GM10248 (cell line): ENCODE measurements around the gene FBXO15.

Source experiments
- CTCF ChIA-PET: fragments of 300-600 bp; sonication (Branson Sonifier 250); formaldehyde crosslinking; extraction: SDS; loops from one replicate; lab custom pipeline; 2021; ENCODE audit warnings: antibody characterized with exemption; lab: Yijun Ruan, JAX
- POLR2A ChIA-PET: fragments of 350-650 bp; sonication (Branson Sonifier 250); formaldehyde crosslinking; extraction: SDS; loops from one replicate; lab custom pipeline; 2020; ENCODE audit warnings: antibody characterized with exemption; lab: Yijun Ruan, JAX
- DNase-seq: peaks from one replicate; pipeline ENCODE4 v3.0.0; 2012; ENCODE audit errors: extremely low spot score
- CTCF ChIP-seq: IDR thresholded peaks from 2 replicates; pipeline ENCODE4 v1.5.1; 2012; ENCODE audit warnings: mild to moderate bottlenecking, low read depth; ENCODE audit errors: extremely low read depth, missing control alignments, control extremely low read depth

Gene FBXO15

DNA sequence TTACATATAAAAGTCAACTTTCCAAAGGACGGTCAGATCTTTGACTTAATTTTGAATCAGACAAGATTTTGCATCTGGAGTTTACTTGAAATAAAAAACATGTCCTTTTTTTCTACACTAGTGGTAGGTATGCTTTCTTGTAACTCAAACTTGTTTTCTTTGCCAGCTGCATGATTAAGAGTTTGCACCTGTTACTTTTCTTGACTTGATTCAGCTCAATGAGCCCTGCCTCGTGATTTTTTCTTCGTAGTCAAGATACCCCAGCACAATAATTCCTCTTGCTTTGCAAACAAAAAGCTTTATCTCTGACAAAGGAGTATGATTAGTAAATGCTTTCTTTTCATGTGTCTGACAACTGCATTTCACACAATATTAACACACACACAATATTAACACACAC lies 82.3 kb downstream of the FBXO15 start:
- DNase-seq, result no peak
- POLR2A ChIA-PET, result no interaction called here
- CTCF ChIA-PET, result interaction anchor here (2.3 kb wide), 1 partner anchor 17 kb away, joined by 7 read pairs; no protein-coding TSS in a partner anchor
- TF ChIP-seq CTCF, result no peak

- CTCF ChIA-PET, result interaction anchor here (0.8 to 2.3 kb wide), 7 partner anchors 9 to 278 kb away, joined by 3 to 7 read pairs (median 3); no protein-coding TSS in a partner anchor
- no peak for TF ChIP-seq CTCF
- POLR2A ChIA-PET, result no interaction called here
- DNase-seq, result no peak
Measured at GRCh38 chr18:74064510-74064909, 83.1 kb downstream of the FBXO15 start.

DNA sequence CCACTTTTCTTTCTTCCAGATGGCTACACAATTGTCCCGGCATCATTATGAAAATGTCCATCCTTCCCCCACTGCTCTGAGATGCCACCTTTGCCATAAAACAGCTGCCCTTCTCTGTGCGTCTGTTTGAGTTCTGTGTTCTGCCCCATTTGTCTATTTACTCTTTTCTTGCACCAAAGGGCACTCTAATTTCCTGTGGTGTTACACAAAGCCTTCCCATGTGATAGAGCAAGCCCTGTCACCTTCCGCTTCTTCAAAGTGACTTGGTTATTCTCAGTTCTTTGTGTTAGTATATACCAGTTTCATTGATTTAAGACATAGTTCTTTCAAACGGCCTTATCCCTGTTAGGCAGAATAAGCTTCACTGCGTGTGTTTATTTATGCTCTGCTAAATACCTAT lies 84.1 kb downstream of the FBXO15 start:
- DNase-seq, result no peak
- ChIA-PET CTCF (interaction anchor here (0.8 to 1.7 kb wide), 7 partner anchors 8 to 279 kb away, joined by 3 to 7 read pairs (median 3); no protein-coding TSS in a partner anchor), POLR2A (no interaction called here)
- no peak for TF ChIP-seq CTCF

GRCh38 chr18:74063023-74063422 lies 84.6 kb downstream of the FBXO15 start:
- DNase-seq, result no peak
- ChIA-PET CTCF (interaction anchor here (1.1 to 1.3 kb wide), 3 partner anchors 17 to 279 kb away, joined by 3 to 4 read pairs (median 3); no protein-coding TSS in a partner anchor), POLR2A (no interaction called here)
- no peak for TF ChIP-seq CTCF

DNA sequence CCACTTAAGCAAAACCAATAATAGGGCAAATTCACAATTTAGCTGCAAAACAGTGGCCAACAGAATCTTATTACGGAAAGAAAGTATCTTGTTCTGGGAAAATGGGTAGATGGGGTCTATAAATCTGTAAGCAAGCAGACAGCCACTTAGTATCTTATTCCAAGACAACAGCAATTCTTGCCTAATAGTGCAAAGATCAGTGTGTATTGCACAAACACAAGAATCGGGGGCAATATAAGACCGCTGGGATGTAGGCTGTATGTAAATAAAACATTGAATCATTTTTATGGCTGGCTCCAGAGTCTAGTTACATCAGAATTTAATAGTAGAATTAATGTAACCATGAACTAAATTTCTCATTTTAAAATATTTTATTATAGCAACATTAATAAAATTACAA lies 85.6 kb downstream of the FBXO15 start:
- no peak for TF ChIP-seq CTCF
- ChIA-PET CTCF (no interaction called here), POLR2A (no interaction called here)
- no peak for DNase-seq

- no peak for DNase-seq
- ChIA-PET POLR2A (interaction anchor here (0.5 kb wide), 1 partner anchor 223 kb away, joined by 3 read pairs; no protein-coding TSS in a partner anchor), CTCF (interaction anchor here (0.7 to 1.6 kb wide), 6 partner anchors 15 to 56 kb away, joined by 3 to 4 read pairs (median 3); no protein-coding TSS in a partner anchor)
- no peak for TF ChIP-seq CTCF
Measured at GRCh38 chr18:74060579-74060978, 87.1 kb downstream of the FBXO15 start.
